Measurements from ENCODE around the gene PER3.

GRCh38 chr1:7827126-7827955 lies 43.2 kb downstream of the PER3 start:
- TF ChIP-seq, protein P1, sequence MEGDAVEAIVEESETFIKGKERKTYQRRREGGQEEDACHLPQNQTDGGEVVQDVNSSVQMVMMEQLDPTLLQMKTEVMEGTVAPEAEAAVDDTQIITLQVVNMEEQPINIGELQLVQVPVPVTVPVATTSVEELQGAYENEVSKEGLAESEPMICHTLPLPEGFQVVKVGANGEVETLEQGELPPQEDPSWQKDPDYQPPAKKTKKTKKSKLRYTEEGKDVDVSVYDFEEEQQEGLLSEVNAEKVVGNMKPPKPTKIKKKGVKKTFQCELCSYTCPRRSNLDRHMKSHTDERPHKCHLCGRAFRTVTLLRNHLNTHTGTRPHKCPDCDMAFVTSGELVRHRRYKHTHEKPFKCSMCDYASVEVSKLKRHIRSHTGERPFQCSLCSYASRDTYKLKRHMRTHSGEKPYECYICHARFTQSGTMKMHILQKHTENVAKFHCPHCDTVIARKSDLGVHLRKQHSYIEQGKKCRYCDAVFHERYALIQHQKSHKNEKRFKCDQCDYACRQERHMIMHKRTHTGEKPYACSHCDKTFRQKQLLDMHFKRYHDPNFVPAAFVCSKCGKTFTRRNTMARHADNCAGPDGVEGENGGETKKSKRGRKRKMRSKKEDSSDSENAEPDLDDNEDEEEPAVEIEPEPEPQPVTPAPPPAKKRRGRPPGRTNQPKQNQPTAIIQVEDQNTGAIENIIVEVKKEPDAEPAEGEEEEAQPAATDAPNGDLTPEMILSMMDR (conservative IDR thresholded peaks at IDR 0.05; ENCODE audit: low read depth, low read length) = no peak
- TF ChIP-seq EZH2 (IDR thresholded peaks at IDR 0.05; ENCODE audit: low read length, unreplicated experiment) = no peak

Data from PC-3 (cell line).